ENCODE results near the gene RAPGEF6. TPM values are rescaled to one million over a fixed set of nuclear protein-coding genes. Genes with fewer than 3 reads are reported as not detected.

Gene RAPGEF6
- total and polyA plus RNA-seq, 8 donors = 1.4 to 43.9 (median 18.1) TPM

GRCh38 chr5:131610198-131611063 is 24.6 kb downstream of the RAPGEF6 start:
- Histone ChIP-seq H3K4me1 (peaks cover 0 to 46% (median 18%) of the 10 kb centered on the region in 4 donors), H3K4me3 (no peak overlapping the region), H3K36me3 (no peaks in the 10 kb centered on the region), H3K9me3 (no peaks in the 10 kb centered on the region), H3K27ac (no peak overlapping the region), H3K27me3 (no peaks in the 10 kb centered on the region)
- TF ChIP-seq POLR2A (IDR thresholded peaks at IDR 0.05) (no peak), POLR2AphosphoS5 (IDR thresholded peaks at IDR 0.05) (no peak), EP300 (IDR thresholded peaks at IDR 0.05) (no peak)
- TF ChIP-seq, protein P1, sequence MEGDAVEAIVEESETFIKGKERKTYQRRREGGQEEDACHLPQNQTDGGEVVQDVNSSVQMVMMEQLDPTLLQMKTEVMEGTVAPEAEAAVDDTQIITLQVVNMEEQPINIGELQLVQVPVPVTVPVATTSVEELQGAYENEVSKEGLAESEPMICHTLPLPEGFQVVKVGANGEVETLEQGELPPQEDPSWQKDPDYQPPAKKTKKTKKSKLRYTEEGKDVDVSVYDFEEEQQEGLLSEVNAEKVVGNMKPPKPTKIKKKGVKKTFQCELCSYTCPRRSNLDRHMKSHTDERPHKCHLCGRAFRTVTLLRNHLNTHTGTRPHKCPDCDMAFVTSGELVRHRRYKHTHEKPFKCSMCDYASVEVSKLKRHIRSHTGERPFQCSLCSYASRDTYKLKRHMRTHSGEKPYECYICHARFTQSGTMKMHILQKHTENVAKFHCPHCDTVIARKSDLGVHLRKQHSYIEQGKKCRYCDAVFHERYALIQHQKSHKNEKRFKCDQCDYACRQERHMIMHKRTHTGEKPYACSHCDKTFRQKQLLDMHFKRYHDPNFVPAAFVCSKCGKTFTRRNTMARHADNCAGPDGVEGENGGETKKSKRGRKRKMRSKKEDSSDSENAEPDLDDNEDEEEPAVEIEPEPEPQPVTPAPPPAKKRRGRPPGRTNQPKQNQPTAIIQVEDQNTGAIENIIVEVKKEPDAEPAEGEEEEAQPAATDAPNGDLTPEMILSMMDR (IDR thresholded peaks at IDR 0.05) = no peak
- peak in 1 of 2 donors; percentile 26 for DNase-seq
- intact Hi-C loops (cut with DNase I; ENCODE audit: low total_unique reads) = no loop called here
- WGBS, 5 donors = 71 to 78% (median 76%) methylated on average over 6 of the region's 6 CpGs

GRCh38 chr5:131609774-131610173 is 25.3 kb downstream of the RAPGEF6 start:
- whole genome bisulfite sequencing, 5 donors = 80 to 100% (median 97%) methylated on average over 1 of the region's 1 CpG
- peaks cover 0 to 41% (median 15%) of the 10 kb centered on the region in 4 donors for H3K4me1 ChIP-seq
- no peak for TF ChIP-seq POLR2A (IDR thresholded peaks at IDR 0.05)
- DNase-seq = no peak
- no peak overlapping the region for H3K27ac ChIP-seq
- H3K36me3 ChIP-seq = no peaks in the 10 kb centered on the region
- H3K9me3 ChIP-seq = no peaks in the 10 kb centered on the region
- intact Hi-C loops (cut with DNase I; ENCODE audit: low total_unique reads) = no loop called here
- no peak overlapping the region for H3K4me3 ChIP-seq
- no peaks in the 10 kb centered on the region for H3K27me3 ChIP-seq

DNA sequence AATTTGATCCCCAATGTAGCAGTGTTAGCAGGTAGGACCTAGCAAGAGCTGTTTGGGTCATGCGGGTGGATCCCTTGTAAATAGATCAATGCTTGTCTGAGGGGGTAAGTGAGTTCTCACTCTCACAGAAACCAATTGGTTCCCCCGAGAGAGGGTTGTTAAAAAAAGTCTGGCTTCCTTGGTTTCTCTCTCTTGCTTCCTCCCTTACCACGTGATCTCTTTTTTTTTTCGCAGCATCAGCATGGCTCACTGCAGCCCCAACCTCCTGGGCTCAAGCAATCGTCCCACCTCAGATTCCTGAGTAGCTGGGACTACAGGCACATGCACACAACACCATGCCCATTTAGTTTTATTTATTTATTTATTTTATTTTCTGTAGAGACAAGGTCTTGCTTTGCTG is 26.4 kb downstream of the RAPGEF6 start:
- H3K27ac ChIP-seq = no peak overlapping the region
- peaks cover 0 to 38% (median 14%) of the 10 kb centered on the region in 4 donors for H3K4me1 ChIP-seq
- no peak overlapping the region for H3K4me3 ChIP-seq
- intact Hi-C loops (cut with DNase I; ENCODE audit: low total_unique reads) = no loop called here
- H3K9me3 ChIP-seq = no peaks in the 10 kb centered on the region
- 77 to 89% (median 81%) methylated on average over 5 of the region's 5 CpGs for WGBS, 5 donors
- TF ChIP-seq, protein P1 (IDR thresholded peaks at IDR 0.05) = no peak
- TF ChIP-seq POLR2AphosphoS5 (IDR thresholded peaks at IDR 0.05) (no peak), EP300 (IDR thresholded peaks at IDR 0.05) (no peak), POLR2A (IDR thresholded peaks at IDR 0.05) (no peak)
- DNase-seq = no peak
- H3K27me3 ChIP-seq = no peaks in the 10 kb centered on the region
- H3K36me3 ChIP-seq = no peaks in the 10 kb centered on the region

GRCh38 chr5:131607903-131608540 is 27.0 kb downstream of the RAPGEF6 start:
- intact Hi-C loops (cut with DNase I; ENCODE audit: low total_unique reads) = no loop called here
- no peaks in the 10 kb centered on the region for H3K9me3 ChIP-seq
- H3K27me3 ChIP-seq = no peaks in the 10 kb centered on the region
- 56 to 74% (median 59%) methylated on average over 4 of the region's 4 CpGs for WGBS, 5 donors
- no peak for DNase-seq
- H3K4me3 ChIP-seq = no peak overlapping the region
- peaks cover 0 to 2% (median 1%) of the 10 kb centered on the region in 4 donors for H3K36me3 ChIP-seq
- TF ChIP-seq EP300 (IDR thresholded peaks at IDR 0.05) (no peak), POLR2A (IDR thresholded peaks at IDR 0.05) (no peak), POLR2AphosphoS5 (IDR thresholded peaks at IDR 0.05) (no peak)
- TF ChIP-seq, protein P1 (IDR thresholded peaks at IDR 0.05) = no peak
- H3K27ac ChIP-seq = no peak overlapping the region
- H3K4me1 ChIP-seq = peaks cover 0 to 38% (median 14%) of the 10 kb centered on the region in 4 donors
